ENCODE measurements around the gene RARG. TPM values are rescaled to one million over a fixed set of nuclear protein-coding genes. Genes with fewer than 3 reads are reported as not detected.

The RARG gene
- total and polyA plus RNA-seq, 8 donors: 38.2 to 62.5 (median 46.7) TPM

DNA sequence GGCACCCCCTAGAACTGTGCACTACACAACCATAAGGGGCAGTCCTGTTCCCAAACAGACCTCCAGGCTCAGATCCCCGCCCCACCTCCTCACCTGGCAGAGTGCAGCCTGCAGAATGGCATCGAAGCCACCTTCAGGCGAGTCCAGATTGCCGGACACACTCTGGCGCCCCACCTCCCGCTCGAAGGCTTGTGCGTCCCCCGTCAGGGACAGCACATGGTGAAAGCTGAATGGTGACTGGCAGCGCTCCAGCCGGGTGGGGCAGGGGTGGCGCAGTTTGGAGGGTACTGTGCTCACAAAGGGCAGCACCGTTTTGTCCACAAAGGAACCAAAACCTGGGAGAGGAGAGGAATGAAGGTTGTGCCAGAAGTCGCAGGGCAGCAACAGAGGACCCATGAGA, 35.5 kb downstream of the RARG start:
- H3K27ac ChIP-seq: no peak overlapping the region
- peaks cover 8 to 19% of the 10 kb centered on the region in 2 donors for H3K4me1 ChIP-seq
- DNase-seq (peak in 1 of 4 donors; percentile 65), ATAC-seq (no peak)
- TF ChIP-seq, protein P1, sequence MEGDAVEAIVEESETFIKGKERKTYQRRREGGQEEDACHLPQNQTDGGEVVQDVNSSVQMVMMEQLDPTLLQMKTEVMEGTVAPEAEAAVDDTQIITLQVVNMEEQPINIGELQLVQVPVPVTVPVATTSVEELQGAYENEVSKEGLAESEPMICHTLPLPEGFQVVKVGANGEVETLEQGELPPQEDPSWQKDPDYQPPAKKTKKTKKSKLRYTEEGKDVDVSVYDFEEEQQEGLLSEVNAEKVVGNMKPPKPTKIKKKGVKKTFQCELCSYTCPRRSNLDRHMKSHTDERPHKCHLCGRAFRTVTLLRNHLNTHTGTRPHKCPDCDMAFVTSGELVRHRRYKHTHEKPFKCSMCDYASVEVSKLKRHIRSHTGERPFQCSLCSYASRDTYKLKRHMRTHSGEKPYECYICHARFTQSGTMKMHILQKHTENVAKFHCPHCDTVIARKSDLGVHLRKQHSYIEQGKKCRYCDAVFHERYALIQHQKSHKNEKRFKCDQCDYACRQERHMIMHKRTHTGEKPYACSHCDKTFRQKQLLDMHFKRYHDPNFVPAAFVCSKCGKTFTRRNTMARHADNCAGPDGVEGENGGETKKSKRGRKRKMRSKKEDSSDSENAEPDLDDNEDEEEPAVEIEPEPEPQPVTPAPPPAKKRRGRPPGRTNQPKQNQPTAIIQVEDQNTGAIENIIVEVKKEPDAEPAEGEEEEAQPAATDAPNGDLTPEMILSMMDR (IDR thresholded peaks at IDR 0.05): no peak
- intact Hi-C loops (cut with DNase I): no loop called here
- no peak overlapping the region for H3K4me3 ChIP-seq
- peaks cover 0 to 12% of the 10 kb centered on the region in 2 donors for H3K36me3 ChIP-seq
- peaks cover 0 to 10% of the 10 kb centered on the region in 2 donors for H3K27me3 ChIP-seq
- H3K9me3 ChIP-seq: no peaks in the 10 kb centered on the region

GRCh38 chr12:53195516-53196420, 36.2 kb downstream of the RARG start:
- peaks cover 0 to 10% of the 10 kb centered on the region in 2 donors for H3K27me3 ChIP-seq
- intact Hi-C loops (cut with DNase I): no loop called here
- no peaks in the 10 kb centered on the region for H3K9me3 ChIP-seq
- ATAC-seq (peak; percentile 60), DNase-seq (peak in 2 of 4 donors; percentile 39 to 54)
- peaks cover 0 to 19% of the 10 kb centered on the region in 2 donors for H3K36me3 ChIP-seq
- TF ChIP-seq, protein P1 (IDR thresholded peaks at IDR 0.05): no peak
- H3K4me3 ChIP-seq: no peak overlapping the region
- peaks cover 8 to 17% of the 10 kb centered on the region in 2 donors for H3K4me1 ChIP-seq
- no peak overlapping the region for H3K27ac ChIP-seq

DNA sequence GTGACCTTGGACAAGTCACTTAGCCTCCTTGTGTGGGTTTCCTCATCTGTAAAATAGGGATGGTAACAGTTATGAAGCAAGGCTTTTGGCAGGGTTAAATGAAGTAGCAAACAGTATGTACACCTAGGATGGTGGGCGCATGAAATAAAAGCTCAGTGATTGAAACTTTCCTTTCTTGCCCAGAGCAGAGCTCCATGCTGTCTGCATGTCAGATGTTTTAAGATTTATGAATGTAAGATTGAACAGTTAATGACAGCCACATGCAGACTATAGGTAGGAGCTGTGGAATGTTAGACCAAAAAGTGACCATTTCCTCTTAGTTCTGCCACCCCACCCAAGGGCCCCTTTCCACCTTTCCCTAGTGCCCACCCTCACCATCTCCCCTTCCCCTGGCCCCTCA, 37.0 kb downstream of the RARG start:
- Histone ChIP-seq H3K4me3 (no peak overlapping the region), H3K36me3 (peaks cover 0 to 27% of the 10 kb centered on the region in 2 donors), H3K27me3 (peaks cover 0 to 10% of the 10 kb centered on the region in 2 donors), H3K27ac (no peak overlapping the region), H3K4me1 (peaks cover 8 to 14% of the 10 kb centered on the region in 2 donors), H3K9me3 (no peaks in the 10 kb centered on the region)
- TF ChIP-seq, protein P1 (IDR thresholded peaks at IDR 0.05): no peak
- intact Hi-C loops (cut with DNase I): no loop called here
- ATAC-seq: no peak
- no peak for DNase-seq

GRCh38 chr12:53193985-53194716, 37.9 kb downstream of the RARG start:
- peaks cover 0 to 10% of the 10 kb centered on the region in 2 donors for H3K27me3 ChIP-seq
- no peak overlapping the region for H3K27ac ChIP-seq
- TF ChIP-seq, protein P1 (IDR thresholded peaks at IDR 0.05): no peak
- no peak for DNase-seq
- intact Hi-C loops (cut with DNase I): no loop called here
- H3K9me3 ChIP-seq: no peaks in the 10 kb centered on the region
- peaks cover 0 to 30% of the 10 kb centered on the region in 2 donors for H3K36me3 ChIP-seq
- H3K4me1 ChIP-seq: peaks cover 8 to 15% of the 10 kb centered on the region in 2 donors
- ATAC-seq: no peak
- H3K4me3 ChIP-seq: no peak overlapping the region

DNA sequence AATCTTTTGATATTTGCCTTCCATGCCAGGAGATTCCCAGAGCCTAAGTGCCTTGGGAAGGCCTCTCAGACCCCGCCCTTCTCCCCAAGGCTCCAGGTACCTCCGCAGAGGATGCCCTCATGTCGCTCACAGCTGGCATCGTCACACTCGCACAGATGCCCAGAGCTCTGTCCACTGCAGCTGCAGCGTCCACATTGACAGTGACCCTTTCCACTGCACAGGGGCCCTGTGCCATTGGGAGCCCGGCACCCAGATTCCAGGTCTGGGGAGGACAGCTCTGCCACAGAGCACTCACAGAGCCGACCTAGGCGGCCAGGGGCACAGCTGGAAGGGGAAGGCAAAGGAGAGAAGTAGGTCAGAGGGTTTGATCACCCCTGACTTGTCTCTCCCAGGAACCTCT, 39.0 kb downstream of the RARG start:
- intact Hi-C loops (cut with DNase I): no loop called here
- H3K27me3 ChIP-seq: peaks cover 0 to 7% of the 10 kb centered on the region in 2 donors
- no peak overlapping the region for H3K27ac ChIP-seq
- peaks cover 8 to 11% of the 10 kb centered on the region in 2 donors for H3K4me1 ChIP-seq
- TF ChIP-seq, protein P1 (IDR thresholded peaks at IDR 0.05): no peak
- ATAC-seq: no peak
- DNase-seq: peak in 1 of 4 donors; percentile 50
- no peak overlapping the region for H3K4me3 ChIP-seq
- peaks cover 0 to 40% of the 10 kb centered on the region in 2 donors for H3K36me3 ChIP-seq
- H3K9me3 ChIP-seq: no peaks in the 10 kb centered on the region

Measured in left lung (tissue), 10 donors.